GM03348 (cell line): ENCODE data around the gene DYNLT2B.
"Not testable (repeated sequence)": the region's sequence is repeated elsewhere in the genome, so short reads cannot be mapped to it uniquely, and the experiment has no call there.

Experiments
- DNase-seq: peaks from one replicate; pipeline ENCODE4 v3.0.0; 2012; ENCODE audit warnings: low spot score

Gene DYNLT2B

GRCh38 chr3:196323691-196324090 is 5.7 kb upstream of the DYNLT2B start:
- DNase-seq = peak; percentile 32

- DNase-seq = no peak
These were observed 5.0 kb upstream of the DYNLT2B start for GRCh38 chr3:196323016-196323415.

DNA sequence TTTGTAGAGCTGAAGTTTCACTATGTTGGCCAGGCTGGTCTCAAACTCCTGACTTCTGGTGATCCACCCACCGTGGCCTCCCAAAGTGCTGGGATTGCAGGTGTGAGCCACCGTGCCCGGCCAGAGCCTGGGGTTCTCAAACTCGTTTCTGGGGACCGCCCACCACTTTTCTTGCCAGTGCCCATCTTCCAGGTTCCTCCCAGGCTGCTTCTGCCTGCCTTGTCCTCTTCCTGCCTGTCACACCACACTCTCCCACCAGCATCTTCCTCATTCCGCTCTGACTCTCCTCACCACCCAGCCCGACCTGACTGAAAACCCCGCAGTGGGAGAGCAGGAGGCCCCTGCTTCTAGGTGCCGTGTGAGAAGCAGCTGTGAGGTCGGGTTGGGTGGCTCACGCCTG is 3.1 kb upstream of the DYNLT2B start:
- no peak for DNase-seq

DNA sequence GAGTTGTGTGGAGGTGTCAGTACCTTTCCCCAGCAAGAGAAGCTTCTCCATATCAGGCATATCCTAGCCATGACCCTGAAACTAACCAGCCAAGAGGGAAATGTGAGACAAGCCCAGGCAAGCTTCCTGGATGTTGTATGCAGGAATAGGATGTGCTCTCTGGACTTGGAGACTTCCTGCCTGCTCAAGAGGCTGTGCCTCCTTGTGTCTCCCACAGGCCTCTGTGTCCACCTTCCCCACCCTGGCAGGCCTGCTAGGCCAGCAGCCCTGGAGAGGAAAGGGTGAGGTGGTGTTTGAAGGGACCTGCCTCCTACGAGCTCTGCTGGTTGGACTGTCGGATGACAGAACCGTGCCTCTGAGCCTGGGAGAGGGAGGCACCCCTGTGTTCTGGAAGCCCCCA is 2.1 kb upstream of the DYNLT2B start:
- DNase-seq = no peak

- DNase-seq = not testable (repeated sequence)
These were observed 997 bp downstream of the DYNLT2B start for GRCh38 chr3:196316799-196317686.

- DNase-seq = no peak
These were observed 2.2 kb downstream of the DYNLT2B start for GRCh38 chr3:196315821-196316220.

DNA sequence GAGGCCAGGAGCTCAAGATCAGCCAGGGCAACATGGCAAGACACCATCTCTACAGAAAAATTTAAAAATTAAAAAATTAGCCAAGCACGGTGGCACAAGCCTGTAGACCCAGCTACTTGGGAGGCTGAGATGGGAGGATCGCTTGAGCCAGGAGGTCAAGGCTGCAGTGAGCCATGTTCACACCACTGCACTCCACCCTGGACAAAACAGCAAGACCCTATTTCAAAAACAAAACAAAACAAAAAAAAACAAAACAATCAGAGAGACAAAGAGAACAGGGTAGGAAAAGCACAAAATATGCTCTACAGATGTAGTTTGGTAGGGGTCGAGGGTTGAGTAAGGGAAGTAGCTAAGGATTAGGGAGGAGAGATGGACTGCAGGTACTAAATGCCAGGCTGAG is 3.4 kb downstream of the DYNLT2B start:
- no peak for DNase-seq

- DNase-seq = not testable (repeated sequence)
These were observed 4.0 kb downstream of the DYNLT2B start for GRCh38 chr3:196314086-196314485.

DNA sequence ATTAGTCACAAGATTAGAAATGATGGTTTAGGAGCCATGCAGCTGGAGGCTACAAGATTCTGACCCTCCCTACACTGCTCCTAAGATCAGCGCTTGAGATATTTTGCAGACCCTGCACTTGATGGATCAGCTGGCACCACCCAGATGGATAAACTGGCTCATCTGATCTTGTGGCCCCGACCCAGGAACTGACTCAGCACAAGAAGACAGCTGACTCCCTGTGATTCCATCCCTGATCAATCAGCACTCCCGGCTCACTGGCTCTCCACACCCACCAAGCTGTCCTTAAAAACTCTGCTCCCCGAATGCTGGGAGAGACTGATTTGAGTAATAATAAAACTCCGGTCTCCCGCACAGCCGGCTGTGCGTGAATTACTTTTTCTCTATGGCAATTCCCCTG is 15.1 kb downstream of the DYNLT2B start:
- not testable (repeated sequence) for DNase-seq

- not testable (repeated sequence) for DNase-seq
These were observed 15.5 kb downstream of the DYNLT2B start for GRCh38 chr3:196302551-196302950.

DNA sequence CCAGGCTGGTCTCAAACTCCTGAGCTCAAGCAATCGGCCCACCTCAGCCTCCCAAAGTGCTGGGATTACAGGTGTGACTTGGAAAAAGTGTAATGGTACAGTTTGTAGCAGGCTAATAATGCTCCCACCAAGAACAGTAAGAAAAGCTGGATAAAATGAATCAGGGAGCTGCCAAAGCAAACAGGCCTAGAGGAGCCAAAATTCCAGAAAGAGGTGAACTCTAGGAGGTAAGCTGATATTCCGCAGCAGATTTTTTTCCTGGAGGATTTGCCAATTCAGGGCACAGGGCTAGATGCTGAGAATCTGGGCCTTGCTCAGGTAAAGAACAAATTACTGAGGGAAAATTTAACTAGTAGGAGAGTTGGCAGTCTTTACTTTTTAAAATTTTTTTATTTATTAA is 19.5 kb downstream of the DYNLT2B start:
- no peak for DNase-seq

GRCh38 chr3:196292286-196292923 is 25.6 kb downstream of the DYNLT2B start:
- DNase-seq = no peak

DNA sequence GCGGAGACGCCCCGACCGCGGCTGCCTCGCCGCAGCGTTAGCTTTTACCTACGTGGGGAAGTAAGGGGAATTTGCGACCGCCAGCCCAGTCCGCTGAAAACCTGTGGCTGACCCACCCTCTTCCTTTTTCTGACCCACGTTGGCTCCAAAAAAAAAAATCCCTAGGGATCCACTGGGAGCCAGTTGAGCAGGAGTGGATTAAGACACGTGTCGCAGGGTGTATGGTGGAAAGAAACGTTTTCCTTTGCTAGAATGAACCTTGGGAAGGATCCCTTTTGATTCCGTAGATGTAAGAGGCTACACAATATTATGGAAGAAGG is 29.9 kb downstream of the DYNLT2B start:
- no peak for DNase-seq

GRCh38 chr3:196287440-196288140 is 30.4 kb downstream of the DYNLT2B start, which contains the start of gene PCYT1A:
Gene PCYT1A (minus strand): TSS chr3:196287726. CDS start chr3:196270531, 17,195 bp downstream.
- peak; percentile 97 for DNase-seq

DNA sequence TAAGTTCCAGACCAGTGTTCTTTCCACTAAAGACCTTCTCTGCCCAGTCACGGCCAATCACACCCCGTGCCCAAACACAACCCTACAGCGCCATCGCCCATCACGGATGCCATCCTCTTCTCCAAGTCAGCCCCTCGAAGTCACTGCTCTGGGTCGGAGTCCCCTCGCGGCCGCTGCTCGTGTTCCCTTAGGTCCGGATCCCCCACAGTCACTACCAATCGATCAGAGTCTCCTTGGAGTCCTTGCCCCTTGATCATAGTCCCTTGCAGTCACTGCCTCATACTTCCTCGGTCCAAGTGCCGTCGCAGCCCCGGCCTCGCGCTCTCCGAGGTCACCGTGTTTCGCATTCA is 31.0 kb downstream of the DYNLT2B start:
- DNase-seq = peak; percentile 39

DNA sequence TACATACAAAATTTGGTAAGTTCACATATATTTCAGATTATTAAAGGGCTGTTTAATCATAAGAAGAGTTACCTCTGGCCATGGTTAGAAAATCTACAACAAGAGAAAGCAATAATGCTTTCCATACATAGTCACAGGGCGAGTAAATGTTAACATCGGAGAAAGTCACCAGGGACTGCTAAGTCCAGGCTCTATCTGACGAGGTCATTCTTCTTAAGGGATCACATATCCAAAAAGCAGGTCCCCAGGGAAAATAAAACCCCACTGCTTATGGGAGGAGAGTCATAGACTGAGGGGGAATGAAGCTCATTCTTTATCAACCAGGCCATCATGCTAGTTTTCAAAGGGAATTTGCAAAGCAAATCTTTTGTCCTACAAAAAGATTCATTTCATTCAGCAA is 33.6 kb downstream of the DYNLT2B start:
- DNase-seq = no peak

GRCh38 chr3:196281962-196282361 is 36.1 kb downstream of the DYNLT2B start:
- DNase-seq = no peak

GRCh38 chr3:196280689-196281440 is 37.2 kb downstream of the DYNLT2B start:
- no peak for DNase-seq

DNA sequence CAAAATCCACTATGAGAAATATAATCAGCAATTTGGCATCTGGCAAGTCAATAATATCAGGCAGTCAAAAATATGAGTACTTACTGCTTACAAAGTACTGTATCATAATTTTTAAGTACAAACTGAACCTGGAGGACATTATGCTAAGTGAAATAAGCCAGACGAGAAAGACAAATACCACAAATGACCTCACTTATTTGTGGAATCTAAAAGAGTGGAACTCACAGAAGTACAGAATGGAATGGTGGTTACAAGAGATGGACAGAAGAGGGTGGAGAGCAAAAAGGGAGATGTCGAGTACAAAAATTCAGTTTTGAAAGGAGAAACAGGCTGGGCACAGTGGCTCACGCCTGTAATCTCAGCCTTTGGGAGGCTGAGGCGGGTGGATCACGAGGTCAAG is 42.9 kb downstream of the DYNLT2B start:
- no peak for DNase-seq

- DNase-seq = peak; percentile 10
These were observed 43.5 kb downstream of the DYNLT2B start for GRCh38 chr3:196274585-196274984.

GRCh38 chr3:196273655-196274054 is 44.4 kb downstream of the DYNLT2B start:
- DNase-seq = no peak

DNA sequence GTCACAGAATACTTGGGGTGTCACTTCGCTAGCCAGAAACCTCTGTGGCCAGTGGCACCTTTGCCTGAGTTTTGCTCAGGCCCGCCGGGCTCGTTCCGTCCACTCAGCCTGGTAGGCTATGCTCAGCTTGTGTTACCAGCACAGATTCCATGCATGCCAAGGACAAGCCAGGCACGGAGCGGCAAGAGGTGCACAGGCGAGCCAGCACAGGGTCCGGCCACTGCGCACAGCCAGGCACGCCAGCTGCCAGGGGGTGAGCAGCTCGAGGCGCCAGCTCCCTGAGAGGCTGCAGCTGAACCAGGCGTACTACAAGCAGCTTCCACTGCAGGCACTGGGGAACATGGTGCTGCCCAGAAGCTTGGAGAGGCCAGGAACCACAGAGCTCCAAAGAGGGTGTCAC is 45.2 kb downstream of the DYNLT2B start:
- DNase-seq = no peak
